ENCODE results near the gene STX19. TPM values are rescaled to one million over a fixed set of nuclear protein-coding genes. Genes with fewer than 3 reads are reported as not detected.
"Not testable (repeated sequence)": the region's sequence is repeated elsewhere in the genome, so short reads cannot be mapped to it uniquely, and the experiment has no call there.

Gene STX19
- polyA plus RNA-seq, 1 experiment: not detected

GRCh38 chr3:93969997-93970396, 58.4 kb downstream of the STX19 start:
- ChIA-PET CTCF (no interaction called here), POLR2A (no interaction called here)
- H3K27ac ChIP-seq (ENCODE audit: low read depth, low read length): no peak overlapping the region
- TF ChIP-seq, protein P1, sequence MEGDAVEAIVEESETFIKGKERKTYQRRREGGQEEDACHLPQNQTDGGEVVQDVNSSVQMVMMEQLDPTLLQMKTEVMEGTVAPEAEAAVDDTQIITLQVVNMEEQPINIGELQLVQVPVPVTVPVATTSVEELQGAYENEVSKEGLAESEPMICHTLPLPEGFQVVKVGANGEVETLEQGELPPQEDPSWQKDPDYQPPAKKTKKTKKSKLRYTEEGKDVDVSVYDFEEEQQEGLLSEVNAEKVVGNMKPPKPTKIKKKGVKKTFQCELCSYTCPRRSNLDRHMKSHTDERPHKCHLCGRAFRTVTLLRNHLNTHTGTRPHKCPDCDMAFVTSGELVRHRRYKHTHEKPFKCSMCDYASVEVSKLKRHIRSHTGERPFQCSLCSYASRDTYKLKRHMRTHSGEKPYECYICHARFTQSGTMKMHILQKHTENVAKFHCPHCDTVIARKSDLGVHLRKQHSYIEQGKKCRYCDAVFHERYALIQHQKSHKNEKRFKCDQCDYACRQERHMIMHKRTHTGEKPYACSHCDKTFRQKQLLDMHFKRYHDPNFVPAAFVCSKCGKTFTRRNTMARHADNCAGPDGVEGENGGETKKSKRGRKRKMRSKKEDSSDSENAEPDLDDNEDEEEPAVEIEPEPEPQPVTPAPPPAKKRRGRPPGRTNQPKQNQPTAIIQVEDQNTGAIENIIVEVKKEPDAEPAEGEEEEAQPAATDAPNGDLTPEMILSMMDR (IDR thresholded peaks at IDR 0.05; ENCODE audit: low read depth, low read length): no peak
- no peak overlapping the region for H3K4me3 ChIP-seq (ENCODE audit: low read depth, low read length)
- DNase-seq (ENCODE audit: low read depth, low spot score): no peak
- H3K9me3 ChIP-seq (ENCODE audit: control insufficient read depth, insufficient read depth, low read length): no peaks in the 10 kb centered on the region
- no peaks in the 10 kb centered on the region for H3K27me3 ChIP-seq (ENCODE audit: control insufficient read depth, insufficient read depth, low read length)

- Histone ChIP-seq H3K4me3 (ENCODE audit: low read depth, low read length) (no peak overlapping the region), H3K27me3 (ENCODE audit: control insufficient read depth, insufficient read depth, low read length) (no peaks in the 10 kb centered on the region), H3K27ac (ENCODE audit: low read depth, low read length) (no peak overlapping the region), H3K9me3 (ENCODE audit: control insufficient read depth, insufficient read depth, low read length) (no peaks in the 10 kb centered on the region)
- CTCF ChIA-PET: no interaction called here
- DNase-seq (ENCODE audit: low read depth, low spot score): no peak
- TF ChIP-seq, protein P1 (IDR thresholded peaks at IDR 0.05; ENCODE audit: low read depth, low read length): no peak
- POLR2A ChIA-PET: no interaction called here
These were observed 59.0 kb downstream of the STX19 start for GRCh38 chr3:93969443-93969842.

GRCh38 chr3:93965106-93965505, 63.3 kb downstream of the STX19 start:
- POLR2A ChIA-PET: not testable (repeated sequence)

More at GRCh38 chr3:93965106-93965505, 63.3 kb downstream of the STX19 start:
- H3K27me3 ChIP-seq (ENCODE audit: control insufficient read depth, insufficient read depth, low read length); H3K27ac ChIP-seq (ENCODE audit: low read depth, low read length); DNase-seq (ENCODE audit: low read depth, low spot score); H3K4me3 ChIP-seq (ENCODE audit: low read depth, low read length); H3K9me3 ChIP-seq (ENCODE audit: control insufficient read depth, insufficient read depth, low read length); CTCF ChIA-PET: not testable (repeated sequence)

Small RNAs within 50 kb of the gene (small RNA-seq; reads per million reads assigned to genes)
- gene RF00019 (ENCODE audit: insufficient read length, low read depth) (not detected), gene RNU6-511P (ENCODE audit: insufficient read length, low read depth) (not detected)

Other genes with a start within 250 kb of the STX19 start
- 9.3 and 11.5 TPM in 2 replicates for gene PROS1, start 54.7 kb downstream of the STX19 start, polyA plus RNA-seq (2011; rRNA removed)
- gene ARL13B, start 48.4 kb downstream of the STX19 start, polyA plus RNA-seq (2011; rRNA removed): 4.4 and 6.3 TPM in 2 replicates
- gene DHFR2, start 34.3 kb upstream of the STX19 start, polyA plus RNA-seq (2011; rRNA removed): 3.4 and 4.0 TPM in 2 replicates
- 7.5 and 7.7 TPM in 2 replicates for gene NSUN3, start 34.5 kb upstream of the STX19 start, polyA plus RNA-seq (2011; rRNA removed)

Data from AG04450 (cell line).